Large intestine (tissue), 3 donors: ENCODE results near the gene LMO2. TPM values are rescaled to one million over a fixed set of nuclear protein-coding genes. Genes with fewer than 3 reads are reported as not detected.
A peak's percentile ranks its signal among the peaks of the same experiment; 100 is the strongest.

Experiments used
- DNase-seq, 2 donors: peaks; one replicate each; pipeline versions ENCODE4 v3.0.0 to v3.0.0-alpha.2; 2013
- H3K27ac ChIP-seq: one replicate; pipeline ENCODE4 v1.5.1; 2013; ENCODE audit warnings: low read length
- H3K27me3 ChIP-seq: 2 replicates; pipeline ENCODE4 v1.6.1; 2013; ENCODE audit warnings: low read length; ENCODE audit not compliant: control insufficient read depth, insufficient read depth
- H3K36me3 ChIP-seq: 2 replicates; pipeline ENCODE4 v1.6.1; 2013; ENCODE audit warnings: low read length; ENCODE audit not compliant: control insufficient read depth, insufficient read depth
- H3K4me1 ChIP-seq: one replicate; pipeline ENCODE4 v1.6.1; 2013; ENCODE audit warnings: low read length; ENCODE audit not compliant: control insufficient read depth, insufficient read depth
- H3K4me3 ChIP-seq: one replicate; pipeline ENCODE4 v1.5.1; 2013; ENCODE audit warnings: low read length
- H3K9me3 ChIP-seq: one replicate; pipeline ENCODE4 v1.6.1; 2013; ENCODE audit warnings: mild to moderate bottlenecking, low read depth, low read length, moderate library complexity; ENCODE audit not compliant: control insufficient read depth
- WGBS: methylation state at CpG from one replicate; pipeline ENCODE4 v1.1.5; 2013; ENCODE audit warnings: low lambda C conversion rate; ENCODE audit not compliant: insufficient coverage; 5-methylcytosine and 5-hydroxymethylcytosine counted together
- polyA plus RNA-seq: library from polyadenylated mRNA; unstranded; fragments of 120-200 nt; gene quantifications from one replicate; pipeline ENCODE4 v1.2.1, GENCODE V29; 2013

The LMO2 gene
- polyA plus RNA-seq, 1 donor: 11.8 TPM

GRCh38 chr11:33916736-33917135 is 24.9 kb upstream of the LMO2 start:
- DNase-seq: no peak
- no peaks in the 10 kb centered on the region for H3K27me3 ChIP-seq
- H3K27ac ChIP-seq: no peak overlapping the region
- no peaks in the 10 kb centered on the region for H3K9me3 ChIP-seq
- H3K36me3 ChIP-seq: no peaks in the 10 kb centered on the region
- H3K4me1 ChIP-seq: no peaks in the 10 kb centered on the region
- H3K4me3 ChIP-seq: no peak overlapping the region

GRCh38 chr11:33915526-33915925 is 23.6 kb upstream of the LMO2 start:
- WGBS: 100% methylated on average over 1 of the region's 5 CpGs

DNA sequence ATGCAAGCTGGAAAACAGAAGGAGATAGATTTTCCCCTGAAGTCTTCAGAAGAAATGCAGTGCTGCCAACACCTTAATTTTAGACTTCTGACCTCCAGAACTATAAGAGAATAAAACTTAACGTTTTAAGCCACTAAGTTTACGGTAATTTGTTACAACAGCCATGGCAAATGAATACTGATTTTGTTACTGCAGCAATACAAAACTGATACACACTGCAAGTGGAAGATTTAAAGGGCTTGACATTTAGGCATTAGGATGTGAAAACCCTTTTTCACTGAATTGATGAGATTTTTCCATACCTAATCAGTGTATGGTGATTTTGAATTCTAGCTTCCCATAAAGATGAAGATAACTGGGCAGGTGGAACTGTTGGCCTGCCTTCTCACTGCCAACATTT is 22.1 kb upstream of the LMO2 start:
- WGBS: 87% methylated on average over 2 of the region's 2 CpGs
- DNase-seq: no peak
- Histone ChIP-seq H3K4me1 (no peaks in the 10 kb centered on the region), H3K27me3 (no peaks in the 10 kb centered on the region), H3K9me3 (no peaks in the 10 kb centered on the region), H3K4me3 (no peak overlapping the region), H3K27ac (no peak overlapping the region), H3K36me3 (no peaks in the 10 kb centered on the region)

More at GRCh38 chr11:33915526-33915925, 23.6 kb upstream of the LMO2 start:
- Histone ChIP-seq H3K4me3 (no peak overlapping the region), H3K36me3 (no peaks in the 10 kb centered on the region), H3K27ac (no peak overlapping the region), H3K9me3 (no peaks in the 10 kb centered on the region), H3K4me1 (no peaks in the 10 kb centered on the region), H3K27me3 (no peaks in the 10 kb centered on the region)
- DNase-seq: no peak

GRCh38 chr11:33912405-33913361 is 20.8 kb upstream of the LMO2 start:
- H3K27me3 ChIP-seq: no peaks in the 10 kb centered on the region
- H3K4me3 ChIP-seq: no peak overlapping the region
- DNase-seq: peak in 1 of 2 donors; percentile 34
- H3K4me1 ChIP-seq: no peaks in the 10 kb centered on the region
- no peaks in the 10 kb centered on the region for H3K9me3 ChIP-seq
- H3K36me3 ChIP-seq: no peaks in the 10 kb centered on the region
- 94% methylated on average over 2 of the region's 12 CpGs for WGBS
- H3K27ac ChIP-seq: peak overlapping the region; percentile 38

- no peak for DNase-seq
- Histone ChIP-seq H3K9me3 (no peaks in the 10 kb centered on the region), H3K27me3 (no peaks in the 10 kb centered on the region), H3K4me1 (no peaks in the 10 kb centered on the region), H3K4me3 (no peak overlapping the region), H3K27ac (no peak overlapping the region), H3K36me3 (no peaks in the 10 kb centered on the region)
Measured at GRCh38 chr11:33910958-33911339, 19.1 kb upstream of the LMO2 start.

- no CpG with 5 or more reads among the region's 6 CpGs for WGBS
Measured at GRCh38 chr11:33910296-33910957, 18.6 kb upstream of the LMO2 start.

DNA sequence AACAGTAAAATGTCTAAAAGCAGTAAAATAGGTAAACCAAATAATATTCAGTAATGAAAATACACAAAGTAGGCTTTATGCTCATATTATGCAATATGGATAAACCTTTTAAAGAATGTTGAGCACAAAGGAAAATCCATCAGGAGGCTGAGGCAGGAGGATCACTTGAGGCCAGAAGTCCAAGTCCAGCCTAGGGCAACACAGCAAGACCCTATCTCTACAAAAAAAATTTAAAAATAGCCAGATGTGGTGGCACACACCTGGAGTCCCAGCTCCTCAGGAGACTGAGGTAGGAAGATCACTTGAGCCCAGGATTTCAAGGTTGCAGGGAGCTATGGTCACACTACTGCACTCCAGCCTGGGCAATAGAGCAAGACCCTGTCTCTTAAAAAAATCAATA is 17.7 kb upstream of the LMO2 start:
- H3K27ac ChIP-seq: no peak overlapping the region

More at GRCh38 chr11:33910296-33910957, 18.6 kb upstream of the LMO2 start:
- no peaks in the 10 kb centered on the region for H3K4me1 ChIP-seq
- no peaks in the 10 kb centered on the region for H3K9me3 ChIP-seq
- no peaks in the 10 kb centered on the region for H3K36me3 ChIP-seq
- H3K4me3 ChIP-seq: no peak overlapping the region
- DNase-seq: no peak
- H3K27ac ChIP-seq: no peak overlapping the region
- no peaks in the 10 kb centered on the region for H3K27me3 ChIP-seq

DNA sequence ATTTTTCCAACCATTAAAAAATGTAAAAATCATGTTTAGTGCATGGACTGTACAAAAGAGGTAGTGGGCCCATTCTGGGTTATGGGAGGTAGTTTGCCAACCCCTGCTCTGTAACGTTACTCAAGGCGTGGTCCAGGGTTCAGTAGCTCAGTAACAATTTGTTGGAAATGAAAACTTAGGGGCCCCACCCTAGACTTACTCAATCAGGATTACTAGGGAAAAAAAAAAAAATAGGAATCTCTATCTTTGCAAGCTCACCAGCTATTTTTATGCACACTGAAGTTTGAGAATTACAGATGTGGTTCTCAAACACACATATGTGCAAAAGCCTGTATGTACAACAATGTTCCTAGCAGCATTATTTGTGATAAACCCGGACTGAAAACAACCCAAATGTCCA is 17.3 kb upstream of the LMO2 start:
- no peak for DNase-seq
- Histone ChIP-seq H3K27ac (no peak overlapping the region), H3K27me3 (no peaks in the 10 kb centered on the region), H3K4me3 (no peak overlapping the region), H3K9me3 (no peaks in the 10 kb centered on the region), H3K4me1 (no peaks in the 10 kb centered on the region), H3K36me3 (no peaks in the 10 kb centered on the region)
- no CpG with 5 or more reads among the region's 3 CpGs for WGBS

More for the DNA sequence above, 17.7 kb upstream of the LMO2 start:
- Histone ChIP-seq H3K4me3 (no peak overlapping the region), H3K4me1 (no peaks in the 10 kb centered on the region), H3K9me3 (no peaks in the 10 kb centered on the region), H3K27me3 (no peaks in the 10 kb centered on the region), H3K36me3 (no peaks in the 10 kb centered on the region)
- no peak for DNase-seq

- Histone ChIP-seq H3K4me1 (no peaks in the 10 kb centered on the region), H3K4me3 (no peak overlapping the region), H3K27me3 (no peaks in the 10 kb centered on the region), H3K36me3 (no peaks in the 10 kb centered on the region), H3K9me3 (no peaks in the 10 kb centered on the region), H3K27ac (no peak overlapping the region)
- DNase-seq: no peak
- 63% methylated on average over 4 of the region's 9 CpGs for WGBS
Measured at GRCh38 chr11:33907421-33907820, 15.5 kb upstream of the LMO2 start.

GRCh38 chr11:33906484-33907186 is 14.8 kb upstream of the LMO2 start:
- Histone ChIP-seq H3K27me3 (no peaks in the 10 kb centered on the region), H3K9me3 (no peaks in the 10 kb centered on the region), H3K27ac (no peak overlapping the region), H3K36me3 (no peaks in the 10 kb centered on the region), H3K4me3 (no peak overlapping the region), H3K4me1 (no peaks in the 10 kb centered on the region)
- WGBS: 84% methylated on average over 3 of the region's 11 CpGs
- DNase-seq: no peak
